GM18909 (cell line): ENCODE results near the gene TMEM134.

Source experiments
- ATAC-seq: cut with Tn5 transposase; IDR thresholded peaks from one replicate; pipeline ENCODE4 v1.9.1; 2021; ENCODE audit warnings: mild to moderate bottlenecking; ENCODE audit not compliant: unreplicated experiment, poor library complexity

TMEM134 gene

GRCh38 chr11:67464411-67465188 is 4.5 kb downstream of the TMEM134 start:
- peak; percentile 50 for ATAC-seq

- ATAC-seq = no peak
These were observed 5.2 kb downstream of the TMEM134 start for GRCh38 chr11:67463680-67464410.

- no peak for ATAC-seq
These were observed 5.9 kb downstream of the TMEM134 start for GRCh38 chr11:67463186-67463585.

GRCh38 chr11:67458266-67458665 is 10.8 kb downstream of the TMEM134 start:
- ATAC-seq = no peak

GRCh38 chr11:67457453-67457852 is 11.6 kb downstream of the TMEM134 start:
- ATAC-seq = no peak

- no peak for ATAC-seq
These were observed 12.9 kb downstream of the TMEM134 start for GRCh38 chr11:67456068-67456705.

GRCh38 chr11:67455054-67455453 is 14.0 kb downstream of the TMEM134 start, which contains the start of gene CABP4:
Gene CABP4 (plus strand): TSS chr11:67455354. CDS start chr11:67455424, 70 bp downstream.
- ATAC-seq = no peak

GRCh38 chr11:67453816-67454732 is 15.0 kb downstream of the TMEM134 start:
- no peak for ATAC-seq

GRCh38 chr11:67452141-67452952 is 16.7 kb downstream of the TMEM134 start, which contains the start of gene GPR152:
Gene GPR152 (minus strand): TSS chr11:67452729. CDS start chr11:67452724, 5 bp downstream.
- ATAC-seq = no peak

GRCh38 chr11:67451658-67451976 is 17.4 kb downstream of the TMEM134 start:
- ATAC-seq = no peak

- no peak for ATAC-seq
These were observed 18.0 kb downstream of the TMEM134 start for GRCh38 chr11:67450796-67451657.

- no peak for ATAC-seq
These were observed 19.8 kb downstream of the TMEM134 start for GRCh38 chr11:67449116-67449844.

GRCh38 chr11:67448220-67448609 is 20.8 kb downstream of the TMEM134 start:
- ATAC-seq = no peak

GRCh38 chr11:67445515-67445914 is 23.5 kb downstream of the TMEM134 start:
- no peak for ATAC-seq

- no peak for ATAC-seq
These were observed 26.3 kb downstream of the TMEM134 start for GRCh38 chr11:67442504-67443404.

GRCh38 chr11:67441731-67442351 is 27.2 kb downstream of the TMEM134 start:
- no peak for ATAC-seq
